DMS53 (cell line): Measurements from ENCODE around the gene PPP1R11.
"Not testable (repeated sequence)": the region's sequence is repeated elsewhere in the genome, so short reads cannot be mapped to it uniquely, and the experiment has no call there.

Experiments used
- DNase-seq: peaks from one replicate; lab custom pipeline; 2025; lab: John Stamatoyannopoulos, UW

PPP1R11 gene, protein sequence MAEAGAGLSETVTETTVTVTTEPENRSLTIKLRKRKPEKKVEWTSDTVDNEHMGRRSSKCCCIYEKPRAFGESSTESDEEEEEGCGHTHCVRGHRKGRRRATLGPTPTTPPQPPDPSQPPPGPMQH

DNA sequence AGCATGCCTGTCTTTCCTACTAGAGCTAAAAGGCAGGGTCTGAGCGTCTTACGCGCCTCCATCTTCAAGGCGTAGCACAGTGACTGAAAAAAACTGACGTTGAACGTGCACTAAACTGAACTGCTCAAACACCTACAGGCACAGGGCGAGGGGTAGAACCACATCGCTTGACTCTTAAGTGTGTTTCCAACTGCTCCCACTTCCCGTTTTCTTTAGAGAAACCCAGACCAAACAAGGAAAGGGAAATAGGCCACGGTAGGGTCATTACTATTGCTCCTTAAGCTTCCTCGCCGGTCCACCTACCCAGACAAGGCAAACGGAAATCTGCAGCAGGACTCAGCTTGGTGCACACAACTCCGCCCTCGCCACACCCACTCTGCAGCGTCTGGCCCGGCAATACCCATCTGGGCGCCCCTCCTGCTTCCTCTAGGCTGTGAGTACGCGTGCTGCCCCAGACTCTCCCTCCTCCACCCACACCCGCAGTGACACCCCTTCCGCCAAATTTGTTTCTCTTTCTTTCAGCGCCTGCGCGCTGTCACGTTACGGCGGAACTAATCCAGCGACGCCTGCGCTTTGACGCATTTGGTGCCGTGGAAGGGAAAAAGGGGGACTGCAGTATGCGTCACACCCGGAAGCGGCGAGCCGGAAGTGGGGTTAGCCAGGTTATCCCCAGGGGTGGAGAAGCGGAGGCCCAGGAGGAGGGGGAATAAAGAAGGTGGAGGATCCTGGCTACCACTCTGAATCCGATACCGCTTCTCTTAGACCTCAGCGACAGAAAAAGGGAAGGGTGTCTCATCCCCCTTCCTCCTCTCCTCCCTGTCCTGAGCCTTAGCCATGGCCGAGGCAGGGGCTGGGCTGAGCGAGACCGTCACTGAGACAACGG is at the start of gene PPP1R11:
Gene PPP1R11 (plus strand): TSS at position 622 of the 883 bp plus-strand sequence. CDS start 213 bp downstream, at position 835.
- DNase-seq = peak; percentile 99

DNA sequence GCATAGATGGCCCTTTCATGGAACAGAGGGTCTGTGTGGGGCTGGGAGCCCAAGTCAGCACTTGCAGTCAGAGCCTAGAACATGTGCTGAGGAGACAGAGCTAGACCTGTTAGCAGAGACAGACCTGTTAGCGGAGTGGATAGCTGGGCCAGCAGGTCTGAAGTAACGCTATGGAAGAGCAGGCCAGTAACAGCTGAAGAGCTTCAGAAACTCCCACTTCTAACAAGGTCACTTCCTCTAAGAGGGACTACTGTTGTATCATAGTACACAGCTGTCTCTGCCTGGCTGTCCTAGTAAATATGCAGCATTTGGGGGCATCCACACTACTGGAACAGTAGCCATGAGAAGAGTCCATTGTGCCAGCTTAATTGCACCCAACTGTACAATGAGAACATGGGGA is 47.2 kb upstream of the PPP1R11 start:
- no peak for DNase-seq

DNA sequence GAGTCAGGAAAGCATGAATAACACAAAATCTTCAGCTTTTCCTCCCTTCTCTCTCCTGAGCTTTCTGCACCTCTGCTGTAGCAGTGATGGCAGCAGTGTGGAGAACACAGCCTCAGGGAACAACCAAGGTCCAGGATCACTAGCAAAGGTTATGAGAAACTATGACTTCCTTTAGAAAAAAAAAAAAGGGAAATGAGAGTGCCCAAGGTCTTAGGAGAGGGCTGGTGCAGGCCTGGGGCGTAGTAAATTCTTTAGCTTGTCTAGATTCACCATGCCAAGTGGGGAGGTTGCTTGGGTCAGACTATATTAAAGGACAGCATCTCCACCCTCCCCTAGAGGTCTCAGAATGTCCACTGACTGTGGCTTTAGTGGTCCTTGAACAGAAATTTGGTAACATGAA is 46.4 kb upstream of the PPP1R11 start:
- DNase-seq = no peak

DNA sequence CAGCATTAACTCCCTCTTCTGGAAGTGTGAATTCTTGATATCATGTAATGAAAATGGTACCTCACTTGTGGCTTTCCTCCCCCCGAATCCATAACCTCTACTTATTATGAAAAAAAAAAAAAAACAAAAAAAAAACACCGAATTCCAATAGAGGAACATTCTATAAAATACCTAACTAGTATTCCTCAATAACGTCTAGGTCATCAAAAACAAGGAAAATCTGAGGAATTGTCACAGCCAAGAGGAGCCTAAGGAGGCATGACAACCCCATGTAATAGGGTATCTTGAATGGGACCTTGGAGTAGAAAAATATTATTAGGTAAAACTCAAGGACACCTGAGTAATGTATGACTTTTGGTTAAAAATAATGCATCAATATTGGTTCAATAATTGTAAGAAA is 44.8 kb upstream of the PPP1R11 start:
- no peak for DNase-seq

DNA sequence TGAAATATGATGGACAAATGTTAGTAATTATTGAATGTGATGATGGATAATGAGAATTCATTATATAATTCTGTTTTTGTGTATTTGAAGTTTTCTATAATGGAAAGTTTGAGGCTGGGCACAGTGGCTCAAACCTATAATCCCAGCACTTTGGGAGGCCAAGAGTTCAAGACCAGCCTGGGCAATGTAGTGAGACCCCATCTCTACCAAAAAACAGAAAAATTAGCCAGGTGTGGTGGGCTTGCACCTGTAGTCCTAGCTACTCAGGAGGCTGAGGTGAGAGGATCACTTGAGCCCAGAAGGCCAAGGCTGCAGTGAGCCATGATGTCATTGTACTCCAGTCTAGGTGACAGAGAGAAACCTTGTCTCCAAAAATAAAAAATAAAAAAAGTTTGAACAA is 44.3 kb upstream of the PPP1R11 start:
- DNase-seq = not testable (repeated sequence)

DNA sequence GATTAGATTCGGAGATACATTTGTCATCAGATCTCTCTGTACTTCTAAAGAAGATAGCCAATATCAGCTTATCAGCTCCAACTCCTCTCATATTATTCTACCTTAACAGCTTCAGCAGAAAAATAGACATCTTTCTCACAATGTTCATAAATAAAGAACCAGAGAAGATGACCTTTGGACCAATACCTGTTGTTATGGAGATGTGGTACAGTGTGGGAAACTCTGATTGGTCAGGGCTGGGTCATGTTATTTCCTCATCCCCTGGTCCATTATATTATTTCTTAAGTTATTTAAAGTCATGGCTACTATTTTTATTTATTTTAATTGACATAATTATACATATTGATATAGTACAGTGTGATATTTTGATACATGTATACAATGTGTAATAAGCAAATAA is 41.8 kb upstream of the PPP1R11 start:
- peak; percentile 56 for DNase-seq

DNA sequence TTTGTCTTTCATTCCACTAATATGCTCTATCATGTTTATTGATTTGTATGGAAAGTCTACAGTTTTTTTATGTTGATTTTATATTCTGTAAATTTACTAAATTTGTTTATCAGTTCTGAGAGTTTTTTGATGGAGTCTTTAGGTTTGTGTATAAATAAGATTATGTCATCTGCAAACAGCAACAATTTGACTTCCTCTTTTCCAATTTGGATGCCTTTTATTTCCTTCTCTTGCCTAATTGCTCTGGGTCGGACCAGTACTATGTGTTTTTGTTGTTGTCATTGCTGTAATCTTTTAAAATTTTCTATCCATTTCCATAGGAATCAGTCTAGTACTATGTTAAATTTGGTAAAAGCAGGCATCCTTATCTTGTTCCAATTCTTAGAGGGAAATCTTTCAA is 37.4 kb upstream of the PPP1R11 start:
- no peak for DNase-seq

DNA sequence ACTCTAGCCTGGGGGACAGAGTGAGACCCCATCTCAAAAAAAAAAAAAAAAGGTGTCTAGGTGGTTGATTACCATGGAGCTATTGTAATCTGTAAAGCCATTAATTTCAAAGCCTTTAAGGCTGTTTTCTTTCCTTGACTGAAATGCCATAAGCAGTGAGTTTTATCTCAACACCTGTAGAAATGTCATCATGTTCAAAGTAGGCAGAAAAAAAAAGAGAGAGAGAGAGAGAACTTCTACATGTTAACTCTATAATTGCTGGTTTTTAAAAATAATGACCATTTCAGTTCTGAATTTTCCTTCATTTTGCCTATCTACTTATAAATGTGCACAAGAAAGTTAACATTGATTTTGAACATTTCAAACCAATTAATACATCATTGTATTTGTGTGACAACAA is 35.6 kb upstream of the PPP1R11 start:
- DNase-seq = no peak

DNA sequence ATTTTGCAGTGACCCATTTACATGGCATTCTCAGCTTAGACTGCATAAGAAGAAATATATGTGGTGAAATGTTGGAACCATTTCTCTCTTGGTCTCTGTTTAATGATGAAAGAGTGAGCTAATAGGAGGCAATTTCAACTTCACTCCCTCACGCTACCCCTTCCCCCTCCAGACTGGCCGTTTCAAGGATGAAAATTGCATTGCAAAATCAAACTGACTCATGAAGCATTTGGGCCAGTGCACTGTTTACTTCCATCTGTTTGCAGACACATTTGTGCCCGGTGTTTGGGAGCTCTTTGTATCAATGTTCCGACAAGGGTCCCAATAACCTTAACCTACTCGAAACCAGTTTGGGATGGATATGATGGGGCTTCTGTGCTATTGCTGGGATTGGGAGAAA is 33.6 kb upstream of the PPP1R11 start:
- DNase-seq = not testable (repeated sequence)

DNA sequence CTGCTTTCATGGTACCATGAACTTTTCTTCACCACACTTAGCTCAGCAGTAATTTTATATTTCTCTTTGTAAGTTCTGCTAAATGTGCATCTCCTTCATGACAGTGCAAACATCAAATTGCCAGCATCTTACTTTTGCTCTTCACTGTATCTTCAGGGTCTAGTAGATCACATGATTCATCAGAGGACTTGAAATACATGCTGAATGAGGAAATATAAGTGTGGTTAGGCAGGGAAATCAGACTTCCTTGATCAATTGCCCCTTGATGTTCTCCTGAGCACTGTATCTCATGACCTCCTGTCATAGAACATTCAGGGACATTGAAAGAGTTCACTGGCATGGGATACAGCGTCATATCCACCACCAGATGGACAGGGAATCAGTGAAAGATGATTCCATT is 31.2 kb upstream of the PPP1R11 start:
- no peak for DNase-seq

DNA sequence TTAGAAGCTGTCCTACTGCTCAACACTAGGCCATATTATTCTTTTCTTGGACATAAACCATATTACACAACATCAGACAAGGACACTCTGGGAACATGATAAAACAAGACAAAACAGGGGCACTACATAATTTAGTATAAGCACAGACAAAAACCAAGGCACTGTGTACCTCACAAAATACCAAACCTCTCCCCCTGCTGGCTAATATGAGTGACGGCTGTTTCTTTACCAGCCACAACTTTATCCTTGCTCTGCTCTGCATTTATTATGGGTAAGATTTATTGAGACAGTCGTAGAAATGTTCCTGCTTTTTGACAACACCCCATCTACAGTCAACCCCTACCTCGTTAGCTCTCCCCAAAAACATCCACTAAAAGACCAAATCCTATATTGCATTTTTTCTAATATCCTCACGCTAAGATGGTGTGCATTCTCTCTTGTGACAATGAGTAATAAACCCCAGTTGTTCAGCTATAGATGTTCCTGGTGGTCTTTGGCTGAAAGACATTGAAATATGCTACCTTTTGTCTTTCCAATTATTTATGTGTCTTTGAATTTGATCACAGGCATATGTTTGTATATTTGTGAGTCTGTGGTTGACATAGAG is 29.7 kb upstream of the PPP1R11 start:
- DNase-seq = peak; percentile 51

DNA sequence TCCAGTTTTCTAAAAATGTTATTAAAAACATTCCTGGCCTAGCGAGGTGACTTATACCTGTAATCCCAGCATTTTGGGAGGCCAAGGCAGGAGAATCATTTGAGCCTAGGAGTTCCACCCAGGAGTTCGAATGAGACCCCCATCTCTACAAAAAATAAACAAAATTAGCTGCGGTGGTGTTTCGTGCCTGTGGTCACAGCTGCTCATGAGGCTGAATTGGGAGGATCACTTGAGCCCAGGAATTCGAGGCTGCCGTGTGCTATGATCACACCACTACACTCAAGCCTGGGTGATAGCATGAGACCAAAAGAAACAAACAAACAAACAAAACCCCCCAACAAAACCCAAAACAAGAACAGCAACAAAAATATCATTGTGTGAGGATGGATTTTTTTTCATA is 25.8 kb upstream of the PPP1R11 start:
- DNase-seq = no peak

DNA sequence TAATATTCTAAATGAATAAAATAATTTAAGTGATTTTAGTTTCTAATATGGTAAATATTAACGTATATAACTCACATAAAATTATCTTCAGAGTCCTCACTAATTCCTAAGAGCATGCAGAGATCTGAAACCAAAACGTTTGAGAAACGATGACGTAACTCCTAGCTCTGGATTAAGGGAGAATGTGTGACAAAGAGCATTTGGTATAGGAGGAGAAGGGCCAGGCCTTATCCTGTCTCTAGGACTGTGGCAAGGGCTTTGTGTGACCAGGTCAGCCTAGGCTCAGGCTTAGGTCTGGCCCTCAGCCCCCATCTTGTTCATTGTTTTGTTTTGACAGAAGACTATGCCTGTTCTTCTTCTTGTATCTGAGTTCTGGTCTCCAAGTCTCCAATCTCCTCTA is 25.2 kb upstream of the PPP1R11 start:
- DNase-seq = no peak

DNA sequence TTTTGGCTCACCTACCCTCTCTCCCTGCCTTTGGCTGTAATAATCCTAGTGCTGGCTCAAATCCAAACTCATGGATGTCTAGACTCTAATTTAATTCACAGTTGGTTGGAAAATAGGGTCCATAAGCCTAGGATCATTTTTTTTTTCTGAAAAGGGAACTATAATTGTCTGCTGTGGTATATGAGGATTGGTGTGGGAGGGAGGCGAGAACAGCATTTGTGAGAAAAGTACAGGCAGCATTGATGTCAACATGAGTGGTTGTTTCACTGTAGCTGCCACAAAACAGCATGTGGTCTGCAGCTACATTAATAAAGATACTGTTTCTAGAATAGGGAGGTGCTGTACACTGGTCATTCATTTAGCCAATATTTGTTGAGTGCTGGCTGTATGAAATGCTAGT is 24.5 kb upstream of the PPP1R11 start:
- no peak for DNase-seq

DNA sequence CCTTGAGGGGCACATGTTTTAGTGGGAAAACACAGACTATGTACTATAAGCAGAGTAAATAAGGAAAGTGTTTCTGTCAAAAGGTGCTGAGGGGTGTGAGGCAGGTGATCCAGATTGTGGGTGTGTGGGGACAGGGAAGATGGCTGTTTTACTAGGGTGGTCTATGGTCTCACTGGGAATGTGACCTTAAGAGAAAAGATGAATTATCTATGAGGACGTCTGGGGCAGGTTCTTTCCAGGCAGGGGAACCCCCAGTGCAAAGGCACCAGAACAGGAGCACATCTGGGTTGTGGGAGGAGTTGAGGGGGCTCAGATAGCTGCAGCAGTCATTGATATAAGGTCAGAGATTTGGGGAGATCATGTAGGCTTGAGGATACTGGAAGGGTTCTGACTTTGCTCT is 24.1 kb upstream of the PPP1R11 start:
- DNase-seq = no peak

DNA sequence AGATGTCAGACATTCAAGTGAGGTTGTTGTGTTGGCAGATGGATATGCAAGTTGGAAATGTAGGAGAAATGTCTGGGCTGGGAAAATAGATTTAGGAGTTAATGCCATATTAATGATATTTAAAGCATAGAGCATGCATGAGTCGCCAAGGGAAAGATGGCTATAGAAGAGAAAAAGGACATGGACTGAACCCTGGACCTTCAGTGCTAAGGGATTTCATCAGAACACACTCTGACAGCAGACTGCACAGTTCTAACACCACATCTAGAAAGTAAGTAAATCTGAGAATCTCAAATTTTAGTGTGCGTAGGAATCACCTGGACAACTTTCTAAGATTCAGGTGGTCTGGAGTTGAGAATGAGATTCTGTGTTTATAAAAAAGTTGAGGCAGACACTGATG is 23.3 kb upstream of the PPP1R11 start:
- no peak for DNase-seq

DNA sequence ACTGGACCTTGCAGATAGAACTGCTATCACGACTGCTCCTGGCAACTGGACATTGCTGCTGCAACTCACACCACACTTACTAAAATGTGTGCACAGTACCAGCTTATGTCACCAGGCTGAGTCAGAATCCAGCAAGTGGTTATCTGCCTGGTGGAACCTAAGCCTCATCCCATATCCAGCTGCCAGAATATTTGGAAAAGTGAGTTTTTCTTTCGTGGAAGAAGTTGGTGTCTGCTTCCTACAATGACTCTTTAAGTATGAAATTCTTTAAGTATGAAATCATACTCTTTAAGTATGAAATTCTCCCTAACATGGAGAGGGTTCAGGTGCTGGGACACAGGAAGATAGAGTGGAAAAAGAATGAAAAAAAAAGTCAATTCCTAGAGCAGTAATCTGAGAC is 22.4 kb upstream of the PPP1R11 start:
- peak; percentile 7 for DNase-seq

DNA sequence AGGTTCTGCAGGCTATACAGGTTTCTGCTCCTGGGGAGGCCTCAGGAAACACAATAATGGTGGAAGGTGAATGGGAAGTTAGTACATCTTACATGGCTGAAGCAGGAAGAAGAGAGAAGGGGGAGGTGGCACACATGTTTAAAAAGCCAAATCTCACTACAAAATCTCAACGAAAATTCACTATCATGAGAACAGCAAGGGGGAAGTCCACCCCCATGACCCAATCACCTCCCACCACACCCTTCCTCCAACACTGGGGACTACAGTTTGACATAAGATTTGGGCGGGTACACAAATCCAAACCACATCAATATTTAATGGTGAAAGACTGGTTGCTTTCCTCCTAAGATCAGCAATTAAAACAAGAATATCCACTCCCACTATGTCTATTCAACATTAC is 19.8 kb upstream of the PPP1R11 start:
- no peak for DNase-seq

DNA sequence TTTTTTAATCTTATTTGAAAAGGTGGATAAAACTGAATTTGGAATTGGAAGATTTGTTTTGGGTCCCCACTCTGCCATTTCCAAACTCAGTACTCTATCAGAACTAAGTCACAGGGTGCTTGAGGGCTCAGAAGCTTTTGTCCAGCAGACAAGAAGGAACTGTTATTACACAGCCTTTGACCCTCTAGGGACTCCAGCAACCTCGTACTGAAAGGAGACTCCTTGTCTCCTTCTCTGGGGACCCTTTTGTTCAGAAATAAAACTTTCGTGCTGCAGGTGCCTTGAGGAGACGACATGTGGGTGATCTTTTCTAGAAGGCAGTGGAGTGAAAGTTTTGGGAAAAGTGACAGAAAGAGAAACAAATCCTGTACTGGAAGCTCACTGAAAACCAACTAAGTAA is 13.3 kb upstream of the PPP1R11 start:
- DNase-seq = no peak

DNA sequence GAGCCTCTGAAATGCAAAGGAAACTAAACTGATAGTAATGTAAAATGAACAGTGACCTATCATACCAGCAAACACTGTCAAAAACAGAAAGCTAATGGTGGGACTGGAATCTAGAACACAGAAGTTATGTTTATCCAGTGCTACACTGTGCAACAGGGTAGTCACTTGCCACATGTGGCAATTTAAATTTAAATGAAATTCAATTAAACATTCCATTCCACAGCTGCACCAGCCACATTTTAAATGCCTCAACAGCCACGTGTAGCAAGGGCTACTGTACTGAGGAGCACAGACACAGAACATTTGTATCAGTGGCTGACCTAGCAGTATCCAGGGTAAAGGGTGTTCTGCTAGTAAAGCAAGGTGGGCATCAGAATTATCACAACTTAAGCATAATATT is 11.5 kb upstream of the PPP1R11 start:
- DNase-seq = no peak

DNA sequence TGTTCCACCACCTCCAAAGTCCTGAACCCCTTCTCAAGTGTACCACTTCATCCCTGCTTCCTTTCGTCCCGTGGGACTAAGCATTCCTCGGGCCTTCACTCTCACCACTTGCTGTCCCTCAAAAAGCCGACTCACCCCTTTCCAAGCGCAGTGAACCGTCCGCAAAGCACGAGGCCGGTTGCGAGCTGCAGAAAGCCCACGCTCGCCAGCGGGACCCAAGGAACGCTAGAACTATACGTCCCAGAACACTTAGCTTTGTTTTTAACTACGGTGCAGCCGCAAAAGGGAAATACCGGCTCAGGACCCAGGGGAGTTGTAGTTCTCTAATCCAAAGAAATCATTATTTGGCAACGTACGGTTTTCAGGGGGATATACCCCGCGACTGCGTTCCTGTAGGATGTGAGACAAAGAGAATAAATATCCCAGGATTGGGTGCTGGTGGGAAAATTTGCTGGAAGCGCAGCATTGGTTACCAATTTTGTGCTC is 6.3 kb upstream of the PPP1R11 start:
- DNase-seq = peak; percentile 65

DNA sequence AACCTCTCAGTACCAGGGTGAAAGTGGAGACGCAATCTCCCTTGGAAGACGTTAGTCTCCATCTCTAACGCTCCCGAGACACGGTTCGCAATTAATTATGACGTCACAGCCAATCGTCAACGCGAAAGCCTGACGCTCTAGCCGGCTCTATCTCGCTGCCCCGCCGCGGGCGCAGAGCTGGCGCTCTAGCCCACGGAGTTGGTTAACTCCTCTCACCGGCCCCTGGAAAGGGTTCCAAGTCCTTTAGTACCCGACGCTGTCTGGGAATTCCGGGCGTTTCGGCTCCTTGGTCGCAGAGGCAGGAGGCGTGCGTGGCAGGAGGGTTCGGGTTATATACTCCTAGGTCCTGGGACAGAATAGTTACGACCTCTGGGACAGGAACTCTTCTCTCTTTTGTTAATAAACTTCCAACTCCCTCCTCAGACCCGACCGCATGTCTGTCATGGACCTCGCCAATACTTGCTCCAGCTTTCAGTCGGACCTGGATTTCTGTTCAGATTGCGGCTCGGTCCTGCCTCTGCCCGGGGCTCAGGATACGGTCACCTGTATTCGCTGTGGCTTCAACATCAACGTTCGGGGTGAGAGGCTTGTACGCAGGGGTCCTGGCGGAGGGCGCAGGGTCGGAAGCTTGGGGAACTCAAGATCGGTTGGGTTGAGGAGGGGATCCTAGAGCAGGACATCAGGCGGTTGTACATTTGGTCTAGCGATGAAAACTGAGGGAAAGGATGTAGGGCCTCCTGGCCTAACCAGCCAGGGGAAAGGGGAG is 5.7 kb upstream of the PPP1R11 start, which contains the start of gene POLR1H:
Gene POLR1H (plus strand): TSS at position 174 of the 766 bp plus-strand sequence. CDS start 260 bp downstream, at position 434.
- DNase-seq = peak; percentile 99
